HepG2 (cell line): ENCODE results near the gene NAGA. TPM values are rescaled to one million over a fixed set of nuclear protein-coding genes. Genes with fewer than 3 reads are reported as not detected.

Experiments
- AGO2 ChIP-seq: fragments of 200-400 bp; formaldehyde crosslinking; optimal IDR thresholded peaks from 2 replicates; pipeline ENCODE3; 2017; ENCODE audit warnings: mild to moderate bottlenecking, low read depth, low read length, moderate library complexity
- ARNT2 ChIP-seq: sonication (generic); formaldehyde crosslinking; IDR thresholded peaks from 2 replicates; pipeline ENCODE4 v1.8.0; 2022; ENCODE audit warnings: mild to moderate bottlenecking, low read depth, missing genetic modification reagents, moderate library complexity
- ATF7 ChIP-seq, 2 experiments: fragments of 450-650 bp in 1 of 2; sonication (generic) in 1 of 2; formaldehyde crosslinking in 1 of 2; IDR thresholded peaks; 2 replicates each; pipeline versions ENCODE4 v1.4.0 to v1.6.1; 2016 to 2020; ENCODE audit warnings: antibody characterized with exemption in 1 of 2, mild to moderate bottlenecking in 1 of 2, missing genetic modification reagents in 1 of 2
- GPN1 ChIP-seq: sonication (generic); formaldehyde crosslinking; IDR thresholded peaks from 2 replicates; pipeline ENCODE4 v1.5.1; 2020; ENCODE audit warnings: missing genetic modification reagents, borderline replicate concordance
- HDAC6 ChIP-seq: fragments of 200-600 bp; sonication (generic); IDR thresholded peaks from 2 replicates; pipeline ENCODE4 v1.7.0; 2017; ENCODE audit warnings: mild to moderate bottlenecking, antibody characterized with exemption, low read length, low read depth
- HNRNPL ChIP-seq: fragments of 200-400 bp; formaldehyde crosslinking; IDR thresholded peaks from 2 replicates; pipeline ENCODE4 v1.6.1; 2017; ENCODE audit warnings: mild to moderate bottlenecking, low read depth, low read length
- JARID2 ChIP-seq: sonication (generic); formaldehyde crosslinking; IDR thresholded peaks from 2 replicates; pipeline ENCODE4 v1.8.1; 2023; ENCODE audit warnings: missing genetic modification reagents, inconsistent platforms; ENCODE audit not compliant: insufficient replicate concordance
- MLXIP ChIP-seq: sonication (generic); formaldehyde crosslinking; IDR thresholded peaks from 2 replicates; pipeline ENCODE4 v1.9.0; 2021; ENCODE audit warnings: missing genetic modification reagents, borderline replicate concordance
- NR2F6 ChIP-seq, 2 experiments: IDR thresholded peaks; 2 replicates each; pipeline ENCODE4 v1.6.1; 2016; ENCODE audit warnings: antibody characterized with exemption in 1 of 2, mild to moderate bottlenecking in 1 of 2
- PATZ1 ChIP-seq: sonication (generic); formaldehyde crosslinking; IDR thresholded peaks from 2 replicates; pipeline ENCODE4 v1.4.0; 2020; ENCODE audit warnings: missing genetic modification reagents
- RFXANK ChIP-seq: IDR thresholded peaks from 2 replicates; pipeline ENCODE4 v1.6.1; 2016
- SNAPC4 ChIP-seq: sonication (generic); formaldehyde crosslinking; IDR thresholded peaks from 2 replicates; pipeline ENCODE4 v1.4.0; 2020; ENCODE audit warnings: mild to moderate bottlenecking, missing genetic modification reagents
- TFDP1 ChIP-seq: IDR thresholded peaks from 2 replicates; pipeline ENCODE4 v1.6.1; 2016; ENCODE audit warnings: missing compliant biosample characterization, missing genetic modification reagents, borderline replicate concordance
- ZNF629 ChIP-seq: sonication (generic); formaldehyde crosslinking; conservative IDR thresholded peaks from 2 replicates; pipeline ENCODE4 v1.5.0; 2020; ENCODE audit warnings: missing genetic modification reagents
- ZNF839 ChIP-seq: sonication (generic); formaldehyde crosslinking; IDR thresholded peaks from 2 replicates; pipeline ENCODE4 v1.4.0; 2020; ENCODE audit warnings: missing genetic modification reagents, mild to moderate bottlenecking, borderline replicate concordance
- ZSCAN22 ChIP-seq: sonication (generic); formaldehyde crosslinking; IDR thresholded peaks from 2 replicates; pipeline ENCODE4 v1.4.0; 2020; ENCODE audit warnings: mild to moderate bottlenecking, missing genetic modification reagents
- polyA plus RNA-seq, 8 experiments: library from polyadenylated mRNA; depleted of rRNA in 3 of 8; stranded (reverse) in 7 of 8; unstranded in 1 of 8; fragments of >200 nt; fragmentation: Illumina TruSeq in 4 of 8; extraction: Trizol in 4 of 8; gene quantifications; 2 replicates each; pipeline versions ENCODE4 v1.2.1 to v1.2.3, GENCODE V29; 2011 to 2016; ENCODE audit warnings: low read depth in 4 of 8, missing spikeins in 1 of 8, mixed read lengths in 1 of 8; ENCODE audit not compliant: insufficient read depth in 1 of 8
- total RNA-seq, 5 experiments: library from RNA; depleted of rRNA; stranded (reverse); fragments of >200 nt; fragmentation: Illumina TruSeq; extraction: Trizol; gene quantifications; 2 replicates each; pipeline ENCODE4 v1.2.3, GENCODE V29; 2016; ENCODE audit warnings: low read depth in 1 of 5

Gene NAGA
- total and polyA plus RNA-seq, 2 of the 13 experiments (the other 11 are each of a cell fraction or from before 2014, with no cell fraction given): 15.1 to 23.4 TPM

- TF ChIP-seq TFDP1 (peak; percentile 94), ZNF629 (CRISPR knock-in tag) (no peak), NR2F6 (IDR thresholded peaks at IDR 0.05) (no peak), NR2F6 (CRISPR knock-in tag; IDR thresholded peaks at IDR 0.05) (peak; percentile 52), MLXIP (CRISPR knock-in tag) (no peak), ZNF839 (CRISPR knock-in tag) (no peak), PATZ1 (CRISPR knock-in tag) (peak; percentile 42; the same call in 1 of the 2 replicates), ATF7 (IDR thresholded peaks at IDR 0.05) (no peak), ATF7 (CRISPR knock-in tag; IDR thresholded peaks at IDR 0.05) (no peak), ZSCAN22 (CRISPR knock-in tag) (0 out of 2 replicates have a peak, but pooled peaks have one; percentile 27), SNAPC4 (peak; percentile 68; the same call in 1 of the 2 replicates), ARNT2 (peak; percentile 42; the same call in 1 of the 2 replicates), GPN1 (CRISPR knock-in tag) (no peak), HNRNPL (peak; percentile 95), RFXANK (CRISPR knock-in tag) (peak; percentile 89; the same call in 1 of the 2 replicates), JARID2 (CRISPR knock-in tag) (peak; percentile 31), HDAC6 (no peak), AGO2 (no peak)
Measured at GRCh38 chr22:42070517-42071422, at the start of gene NAGA (continued).
